Pancreas (tissue), 10 donors: ENCODE results near the gene ZNF620. TPM values are rescaled to one million over a fixed set of nuclear protein-coding genes. Genes with fewer than 3 reads are reported as not detected.
"Not testable (repeated sequence)": the region's sequence is repeated elsewhere in the genome, so short reads cannot be mapped to it uniquely, and the experiment has no call there.

Experiments used
- ATAC-seq, 4 donors: fragments of 200-7000 bp; cut with Tn5 transposase; one replicate each; pipeline versions ENCODE4 v1.8.0 to v1.9.1; 2020; ENCODE audit warnings: mild to moderate bottlenecking in 4 of 4, moderate library complexity in 4 of 4
- DNase-seq, 6 donors: peaks; one replicate each; pipeline ENCODE4 v3.0.0-alpha.2; 2020
- FAIRE-seq: peaks from 2 replicates; lab custom pipeline; 2012; peaks lifted over from hg19 to GRCh38; lab: Jason Lieb, UNC
- H3K27ac ChIP-seq, 4 donors: fragments of 200-600 bp; sonication (generic); 1 replicate in 3 of 4; 2 replicates in 1 of 4; pipeline versions ENCODE4 v1.5.0 to v1.8.0; 2020
- H3K27me3 ChIP-seq, 4 donors: fragments of 200-600 bp; one replicate each; pipeline ENCODE4 v1.8.0; 2021
- H3K36me3 ChIP-seq, 3 donors: fragments of 200-600 bp; sonication (generic) in 1 of 3; one replicate each; pipeline versions ENCODE4 v1.5.0 to v1.8.0; 2020 to 2021
- H3K4me1 ChIP-seq, 3 donors: fragments of 200-600 bp; one replicate each; pipeline ENCODE4 v1.8.0; 2021
- H3K4me3 ChIP-seq, 4 donors: fragments of 200-600 bp; sonication (generic) in 2 of 4; one replicate each; pipeline versions ENCODE4 v1.5.0 to v1.8.0; 2020 to 2021
- H3K9me3 ChIP-seq, 4 donors: fragments of 200-600 bp; one replicate each; pipeline ENCODE4 v1.8.0; 2021
- WGBS, 2 donors: extraction: QIAGEN DNeasy Blood & Tissue Kit; methylation state at CpG; one replicate each; pipeline ENCODE4 v1.1.7; 2013; 5-methylcytosine and 5-hydroxymethylcytosine counted together
- intact Hi-C, 3 donors: fragments of 100-400 bp; cut with DNase I; formaldehyde crosslinking; loops; one replicate each; pipeline versions ENCODE4 v1.11.1 to v1.14.2; 2022
- polyA plus RNA-seq, 2 donors: library from polyadenylated mRNA; stranded (reverse); fragments of 200-250 nt; gene quantifications; one replicate each; pipeline ENCODE4 v1.2.3, GENCODE V29; 2013
- total RNA-seq, 6 donors: library from RNA; stranded (reverse); fragmentation: NEBNext Ultra II Directional in 4 of 6; extraction: Animal tissue kit (Norgen Biotek cat#: 25700) in 4 of 6; gene quantifications; one replicate each; pipeline versions ENCODE4 v1.2.1 to v1.2.4, GENCODE V29; 2021 to 2023
- TF ChIP-seq, protein P1 (sequence below), 4 donors: fragments of 200-600 bp; sonication (generic) in 3 of 4; IDR thresholded peaks; one replicate each; pipeline versions ENCODE4 v1.5.0 to v1.8.0; 2021; ENCODE audit warnings: antibody characterized with exemption in 4 of 4
- donor health status: healthy with polysubstance abuse.
- donor health status: DM: no; HTN: no; CAD: no; lungs with moderate emphysema.
- donor health status: DM: no; HTN: no; CAD: no.
- donor health status: control.
- donor health status: control.
- donor health status: Bipolar disorder and iron deficiency.
- donor health status: DM: yes; HTN: yes; CAD: no.
- donor health status: DM: no; HTN: no; CAD: no.
- donor health status: DM: no; HTN: no; CAD: no.
- donor health status: DM: yes; HTN: yes; CAD: no.

Gene ZNF620
- total and polyA plus RNA-seq, 8 donors: 1.9 to 5.0 (median 3.1) TPM

DNA sequence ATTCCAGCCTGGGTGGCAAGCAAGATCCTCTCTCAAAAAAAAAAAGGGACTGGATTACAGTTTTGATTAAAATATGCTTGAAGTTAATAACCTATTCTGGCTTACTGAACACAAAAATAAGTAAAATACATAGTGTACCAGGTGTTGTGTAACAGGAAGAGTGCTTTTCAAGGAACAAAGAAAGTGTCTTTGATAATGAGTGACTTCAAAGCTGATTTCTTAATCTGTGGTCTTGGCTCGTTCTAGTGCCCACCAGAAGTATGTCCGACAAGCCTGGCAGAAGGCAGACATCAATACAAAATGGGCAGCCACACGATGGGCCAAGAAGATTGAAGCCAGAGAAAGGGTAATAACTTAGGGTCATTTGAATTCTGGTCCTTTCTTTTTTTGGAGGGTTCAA lies 44.7 kb upstream of the ZNF620 start:
- Histone ChIP-seq H3K27ac (no peak overlapping the region), H3K9me3 (no peaks in the 10 kb centered on the region), H3K4me1 (peaks cover 10 to 15% (median 13%) of the 10 kb centered on the region in 3 donors), H3K27me3 (no peaks in the 10 kb centered on the region), H3K4me3 (no peak overlapping the region), H3K36me3 (peaks cover 3 to 62% (median 35%) of the 10 kb centered on the region in 3 donors)
- ATAC-seq (no peak), DNase-seq (no peak), FAIRE-seq (no peak)
- 71 to 75% methylated on average over 3 of the region's 3 CpGs for WGBS, 2 donors
- intact Hi-C loops: no loop called here
- TF ChIP-seq, protein P1, sequence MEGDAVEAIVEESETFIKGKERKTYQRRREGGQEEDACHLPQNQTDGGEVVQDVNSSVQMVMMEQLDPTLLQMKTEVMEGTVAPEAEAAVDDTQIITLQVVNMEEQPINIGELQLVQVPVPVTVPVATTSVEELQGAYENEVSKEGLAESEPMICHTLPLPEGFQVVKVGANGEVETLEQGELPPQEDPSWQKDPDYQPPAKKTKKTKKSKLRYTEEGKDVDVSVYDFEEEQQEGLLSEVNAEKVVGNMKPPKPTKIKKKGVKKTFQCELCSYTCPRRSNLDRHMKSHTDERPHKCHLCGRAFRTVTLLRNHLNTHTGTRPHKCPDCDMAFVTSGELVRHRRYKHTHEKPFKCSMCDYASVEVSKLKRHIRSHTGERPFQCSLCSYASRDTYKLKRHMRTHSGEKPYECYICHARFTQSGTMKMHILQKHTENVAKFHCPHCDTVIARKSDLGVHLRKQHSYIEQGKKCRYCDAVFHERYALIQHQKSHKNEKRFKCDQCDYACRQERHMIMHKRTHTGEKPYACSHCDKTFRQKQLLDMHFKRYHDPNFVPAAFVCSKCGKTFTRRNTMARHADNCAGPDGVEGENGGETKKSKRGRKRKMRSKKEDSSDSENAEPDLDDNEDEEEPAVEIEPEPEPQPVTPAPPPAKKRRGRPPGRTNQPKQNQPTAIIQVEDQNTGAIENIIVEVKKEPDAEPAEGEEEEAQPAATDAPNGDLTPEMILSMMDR (IDR thresholded peaks at IDR 0.05): no peak

DNA sequence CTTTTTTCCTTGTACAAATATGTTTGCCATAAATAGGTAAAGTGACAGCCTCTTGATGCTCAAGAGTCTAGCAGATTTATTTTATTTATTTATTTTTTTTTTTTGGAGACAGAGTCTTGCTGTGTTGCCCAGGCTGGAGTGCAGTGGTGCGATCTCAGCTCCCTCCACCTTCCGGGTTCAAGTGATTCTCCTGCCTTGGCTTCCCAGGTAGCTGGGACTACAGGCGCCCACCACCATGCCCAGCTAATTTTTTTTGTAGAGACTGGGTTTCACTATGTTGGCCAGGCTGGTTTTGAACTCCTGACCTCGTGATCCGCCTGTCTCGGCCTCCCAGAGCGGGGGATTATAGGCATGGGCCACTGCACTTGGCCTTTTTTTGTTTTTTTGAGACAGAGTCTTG lies 43.0 kb upstream of the ZNF620 start:
- FAIRE-seq, H3K27me3 ChIP-seq, intact Hi-C loops, DNase-seq, H3K27ac ChIP-seq, ATAC-seq, H3K4me3 ChIP-seq, H3K9me3 ChIP-seq: not testable (repeated sequence)
- peaks cover 3 to 62% (median 35%) of the 10 kb centered on the region in 3 donors for H3K36me3 ChIP-seq
- WGBS, 2 donors: 93 to 97% methylated on average over 7 of the region's 7 CpGs
- peaks cover 10 to 15% (median 13%) of the 10 kb centered on the region in 3 donors for H3K4me1 ChIP-seq

DNA sequence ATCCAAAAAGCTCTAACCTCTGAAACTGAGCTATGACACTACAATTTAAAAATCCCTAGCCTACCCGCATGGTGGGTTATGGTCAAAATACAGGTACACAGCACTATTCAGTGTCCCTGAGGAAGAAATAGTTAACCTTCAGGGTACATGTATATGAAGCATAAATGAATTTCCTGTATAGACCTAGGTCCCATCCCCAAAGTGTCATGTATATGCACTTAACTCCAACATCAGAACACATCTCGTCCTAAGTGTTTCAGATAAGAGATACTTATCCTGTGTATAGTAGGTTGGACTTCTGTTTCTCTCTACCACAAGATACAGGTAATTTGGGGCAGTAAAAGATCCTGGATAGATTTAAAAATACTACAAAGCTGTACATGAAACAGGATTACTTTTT lies 42.3 kb upstream of the ZNF620 start:
- 91 to 94% methylated on average over 2 of the region's 2 CpGs for WGBS, 2 donors
- Histone ChIP-seq H3K4me1 (peaks cover 4 to 8% (median 8%) of the 10 kb centered on the region in 3 donors), H3K27me3 (no peaks in the 10 kb centered on the region), H3K4me3 (no peak overlapping the region), H3K36me3 (peaks cover 3 to 56% (median 31%) of the 10 kb centered on the region in 3 donors), H3K9me3 (no peaks in the 10 kb centered on the region), H3K27ac (no peak overlapping the region)
- FAIRE-seq (no peak), ATAC-seq (no peak), DNase-seq (no peak)
- TF ChIP-seq, protein P1 (IDR thresholded peaks at IDR 0.05): no peak
- intact Hi-C loops: no loop called here

DNA sequence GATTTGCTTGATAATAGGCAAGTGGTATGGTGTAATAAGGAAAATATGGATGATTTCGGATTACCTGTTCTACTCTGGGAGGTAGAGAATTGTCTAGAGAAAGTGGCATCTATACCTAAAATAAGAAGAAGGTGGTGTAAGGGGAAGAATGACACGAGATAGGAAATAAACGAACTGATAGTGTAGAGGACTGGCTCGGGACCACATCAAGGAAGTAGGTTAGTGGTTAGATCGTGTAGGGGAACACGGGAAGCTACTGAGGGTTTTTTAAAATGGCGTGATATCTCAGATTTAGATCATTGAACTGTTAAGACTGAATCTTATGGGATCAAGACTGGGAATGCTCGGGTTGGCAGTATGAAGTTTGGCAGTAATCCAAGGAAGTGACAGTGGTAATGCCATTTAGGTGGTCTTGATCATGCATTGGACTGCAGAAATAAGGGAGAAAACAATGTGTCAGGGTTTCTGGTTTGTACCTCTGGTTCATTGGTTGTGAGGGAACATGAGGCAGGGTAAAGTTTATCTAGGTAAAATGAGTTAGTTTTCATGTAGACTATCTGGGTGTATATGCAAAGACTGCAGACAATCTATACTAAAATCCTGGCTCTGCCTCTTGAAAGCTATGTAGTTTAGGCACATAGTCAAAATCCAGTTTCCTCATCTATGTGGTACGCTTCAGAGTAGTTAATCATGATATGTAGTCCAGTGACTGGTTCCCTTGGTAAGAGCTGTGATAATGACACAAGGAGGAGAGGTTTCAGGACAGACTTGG lies 41.3 kb upstream of the ZNF620 start:
- TF ChIP-seq, protein P1 (IDR thresholded peaks at IDR 0.05): no peak
- H3K4me1 ChIP-seq: no peaks in the 10 kb centered on the region
- H3K9me3 ChIP-seq: no peaks in the 10 kb centered on the region
- no peak for DNase-seq
- no peak overlapping the region for H3K4me3 ChIP-seq
- peaks cover 3 to 46% (median 23%) of the 10 kb centered on the region in 3 donors for H3K36me3 ChIP-seq
- intact Hi-C loops: no loop called here
- no peaks in the 10 kb centered on the region for H3K27me3 ChIP-seq
- no peak overlapping the region for H3K27ac ChIP-seq
- 75 to 76% methylated on average over 9 of the region's 9 CpGs for WGBS, 2 donors
- no peak for ATAC-seq
- FAIRE-seq: no peak

DNA sequence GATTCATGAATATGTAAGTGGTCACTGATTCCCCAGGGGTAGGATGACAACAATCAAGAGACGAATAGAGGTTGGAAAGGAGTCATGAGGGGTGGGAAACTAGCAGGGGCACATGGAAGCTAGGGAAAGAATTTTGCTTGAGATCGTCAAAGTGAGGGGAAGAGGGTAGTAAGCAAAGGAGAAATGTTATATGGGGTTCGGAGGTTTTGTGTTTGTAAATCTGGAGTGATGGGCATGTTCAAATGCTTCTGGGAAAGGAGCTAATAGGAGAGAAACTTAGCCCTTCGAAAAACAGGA lies 40.8 kb upstream of the ZNF620 start:
- TF ChIP-seq, protein P1 (IDR thresholded peaks at IDR 0.05): no peak
- Histone ChIP-seq H3K9me3 (no peaks in the 10 kb centered on the region), H3K4me1 (no peaks in the 10 kb centered on the region), H3K27ac (no peak overlapping the region), H3K27me3 (no peaks in the 10 kb centered on the region), H3K4me3 (no peak overlapping the region), H3K36me3 (peaks cover 3 to 42% (median 23%) of the 10 kb centered on the region in 3 donors)
- no peak for ATAC-seq
- DNase-seq: no peak
- WGBS, 2 donors: 85 to 86% methylated on average over 4 of the region's 4 CpGs
- intact Hi-C loops: no loop called here
- FAIRE-seq: no peak
